ENCODE results near the gene ADGRD1.

ADGRD1 gene

DNA sequence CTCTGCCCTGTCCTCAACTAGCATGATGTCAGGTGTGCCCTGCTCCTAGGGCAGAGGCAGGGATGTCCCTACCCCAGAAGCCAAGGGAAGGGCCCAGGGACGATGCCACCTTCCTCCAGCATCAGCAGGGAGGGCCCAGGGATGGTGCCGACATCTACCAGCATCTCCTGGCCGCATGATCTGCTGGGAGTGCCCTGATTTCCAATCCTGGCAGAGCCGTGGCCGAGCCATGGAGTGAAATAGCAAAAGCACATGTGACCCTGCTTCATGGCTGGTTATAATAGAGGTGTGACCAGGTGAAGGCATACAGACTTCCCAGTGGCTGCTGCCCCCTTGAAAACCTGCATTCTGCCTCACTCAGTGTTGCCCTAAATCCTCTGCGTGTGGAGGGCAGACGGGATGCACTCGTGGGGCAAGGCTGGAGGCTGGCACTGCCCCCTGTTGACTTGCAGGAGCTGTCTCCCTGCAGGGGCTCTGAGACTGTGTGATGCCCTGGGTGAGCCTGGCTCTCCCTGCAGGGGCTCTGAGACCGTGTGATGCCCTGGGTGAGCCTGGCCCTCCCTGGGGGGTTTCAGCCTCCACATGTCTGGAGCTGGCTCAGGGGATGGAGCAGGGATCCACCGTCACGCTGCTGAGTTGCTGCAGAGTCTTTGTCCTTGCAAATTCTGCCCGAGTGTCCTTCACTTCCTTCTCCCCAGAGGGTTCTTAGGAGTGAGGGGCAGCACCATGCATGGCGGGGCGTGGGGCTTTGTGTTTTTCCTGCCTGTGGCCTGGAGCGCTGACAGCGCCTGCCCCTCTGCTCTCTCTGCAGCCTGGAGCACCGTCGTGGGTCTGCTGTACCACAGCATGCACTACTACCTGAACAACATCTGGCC, 51.7 kb downstream of the ADGRD1 start:
- no peak for DNase-seq
- Mint-ChIP-seq H3K27me3 (ENCODE audit: low read depth, poor library complexity) (peaks cover 5% of the 10 kb centered on the region), H3K4me3 (no peak overlapping the region), H3K9me3 (no peaks in the 10 kb centered on the region), H3K4me1 (peaks cover 67% of the 10 kb centered on the region), H3K36me3 (ENCODE audit: low read depth) (no peaks in the 10 kb centered on the region), H3K27ac (no peak overlapping the region)
- no peak for TF ChIP-seq CTCF (IDR thresholded peaks at IDR 0.05)

DNA sequence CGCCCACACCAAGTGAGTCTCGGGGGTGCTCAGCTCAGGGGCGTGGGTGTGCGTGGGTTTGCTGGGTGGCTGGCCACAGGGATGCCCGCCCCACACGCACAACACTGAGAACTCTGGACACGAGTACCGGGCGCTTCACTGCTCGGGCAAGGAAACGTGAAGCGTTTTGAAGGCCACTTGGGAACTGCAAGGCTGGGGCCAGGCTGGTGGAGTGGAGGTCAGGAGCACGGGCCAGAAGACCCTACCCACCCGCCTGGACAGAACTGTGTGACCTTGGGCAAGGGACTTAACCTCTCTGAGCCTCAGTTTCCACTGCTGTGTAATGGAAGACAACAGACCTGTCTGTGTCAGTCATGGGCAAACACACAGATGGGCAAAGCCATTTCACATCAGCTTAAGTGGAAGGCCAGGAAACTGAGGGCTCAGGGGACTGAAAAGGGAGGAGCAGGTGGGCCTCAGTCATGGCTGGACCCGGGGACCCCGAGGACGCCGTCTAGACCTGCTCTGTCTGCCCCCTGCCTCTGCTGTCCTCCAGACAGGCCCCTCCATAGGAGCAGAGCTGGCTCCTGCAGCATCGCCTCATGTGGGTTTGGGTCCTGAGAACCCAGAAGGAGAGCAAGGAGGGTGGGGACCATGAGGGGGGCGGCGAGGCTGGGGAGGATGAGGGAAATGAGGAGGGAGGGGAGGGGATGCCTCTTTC, 52.5 kb downstream of the ADGRD1 start:
- TF ChIP-seq CTCF (IDR thresholded peaks at IDR 0.05) = no peak
- Mint-ChIP-seq H3K27ac (no peak overlapping the region), H3K9me3 (no peaks in the 10 kb centered on the region), H3K36me3 (ENCODE audit: low read depth) (no peaks in the 10 kb centered on the region), H3K27me3 (ENCODE audit: low read depth, poor library complexity) (peaks cover 3% of the 10 kb centered on the region), H3K4me3 (no peak overlapping the region), H3K4me1 (peaks cover 72% of the 10 kb centered on the region)
- no peak for DNase-seq

DNA sequence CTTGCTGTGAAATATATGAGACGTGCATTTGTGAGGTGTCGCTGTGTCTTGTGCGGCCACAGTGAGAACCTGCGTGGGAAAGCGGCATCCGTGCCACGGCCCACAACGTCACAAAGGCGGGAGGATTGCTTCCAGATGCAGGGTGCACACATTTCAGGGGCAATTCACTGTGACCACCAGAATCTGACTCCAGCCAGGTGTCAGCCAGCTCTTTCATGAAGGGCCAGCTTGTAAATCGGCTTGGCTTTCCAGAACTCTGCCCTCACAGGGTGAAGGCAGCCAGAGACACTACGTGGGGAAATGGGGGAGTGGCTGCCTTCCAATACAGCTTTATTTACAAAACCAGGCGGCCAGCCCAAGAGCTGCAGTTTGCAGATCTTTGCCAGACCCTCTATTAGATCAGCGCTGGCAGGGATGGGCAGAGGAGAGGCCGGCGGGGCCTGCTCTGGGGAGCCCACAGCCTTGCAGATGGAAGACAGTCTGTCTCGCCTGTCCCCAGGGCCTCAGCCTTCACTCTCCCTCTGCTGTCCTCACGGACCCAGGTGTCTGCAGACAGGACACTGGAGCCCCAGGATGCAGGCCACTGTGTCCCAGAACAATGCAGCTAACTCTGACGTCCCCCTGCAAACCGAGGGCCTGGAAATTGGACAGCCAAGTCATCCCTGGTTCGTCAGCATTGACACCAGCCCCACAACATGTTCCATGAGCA, 53.5 kb downstream of the ADGRD1 start:
- TF ChIP-seq CTCF (IDR thresholded peaks at IDR 0.05) = no peak
- Mint-ChIP-seq H3K4me1 (peaks cover 80% of the 10 kb centered on the region), H3K4me3 (no peak overlapping the region), H3K36me3 (ENCODE audit: low read depth) (no peaks in the 10 kb centered on the region), H3K27me3 (ENCODE audit: low read depth, poor library complexity) (peaks cover 3% of the 10 kb centered on the region), H3K9me3 (no peaks in the 10 kb centered on the region), H3K27ac (peak overlapping the region; percentile 36)
- DNase-seq = no peak

DNA sequence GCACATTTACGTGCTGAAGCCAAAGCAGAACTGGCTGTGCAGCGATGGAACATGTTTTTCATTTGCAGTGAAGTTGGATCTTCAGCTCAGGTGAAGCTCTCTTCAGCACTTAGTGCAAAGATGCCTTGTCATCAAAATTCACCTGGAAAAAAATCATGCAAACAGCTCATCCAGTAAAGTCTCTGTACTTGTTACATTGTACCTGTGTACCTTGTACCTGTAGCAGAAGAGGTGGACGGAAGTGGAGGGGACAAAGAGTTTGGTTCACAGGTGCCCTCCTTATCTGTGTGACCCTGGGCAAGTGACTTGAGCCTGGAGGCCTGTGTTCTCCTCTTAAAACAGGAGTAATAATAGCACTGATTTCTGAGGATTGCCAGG, 54.0 kb downstream of the ADGRD1 start:
- no peak overlapping the region for H3K27ac Mint-ChIP-seq
- no peak overlapping the region for H3K4me3 Mint-ChIP-seq
- H3K9me3 Mint-ChIP-seq = no peaks in the 10 kb centered on the region
- no peaks in the 10 kb centered on the region for H3K36me3 Mint-ChIP-seq (ENCODE audit: low read depth)
- no peaks in the 10 kb centered on the region for H3K27me3 Mint-ChIP-seq (ENCODE audit: low read depth, poor library complexity)
- H3K4me1 Mint-ChIP-seq = peaks cover 78% of the 10 kb centered on the region
- DNase-seq = no peak
- TF ChIP-seq CTCF (IDR thresholded peaks at IDR 0.05) = no peak

DNA sequence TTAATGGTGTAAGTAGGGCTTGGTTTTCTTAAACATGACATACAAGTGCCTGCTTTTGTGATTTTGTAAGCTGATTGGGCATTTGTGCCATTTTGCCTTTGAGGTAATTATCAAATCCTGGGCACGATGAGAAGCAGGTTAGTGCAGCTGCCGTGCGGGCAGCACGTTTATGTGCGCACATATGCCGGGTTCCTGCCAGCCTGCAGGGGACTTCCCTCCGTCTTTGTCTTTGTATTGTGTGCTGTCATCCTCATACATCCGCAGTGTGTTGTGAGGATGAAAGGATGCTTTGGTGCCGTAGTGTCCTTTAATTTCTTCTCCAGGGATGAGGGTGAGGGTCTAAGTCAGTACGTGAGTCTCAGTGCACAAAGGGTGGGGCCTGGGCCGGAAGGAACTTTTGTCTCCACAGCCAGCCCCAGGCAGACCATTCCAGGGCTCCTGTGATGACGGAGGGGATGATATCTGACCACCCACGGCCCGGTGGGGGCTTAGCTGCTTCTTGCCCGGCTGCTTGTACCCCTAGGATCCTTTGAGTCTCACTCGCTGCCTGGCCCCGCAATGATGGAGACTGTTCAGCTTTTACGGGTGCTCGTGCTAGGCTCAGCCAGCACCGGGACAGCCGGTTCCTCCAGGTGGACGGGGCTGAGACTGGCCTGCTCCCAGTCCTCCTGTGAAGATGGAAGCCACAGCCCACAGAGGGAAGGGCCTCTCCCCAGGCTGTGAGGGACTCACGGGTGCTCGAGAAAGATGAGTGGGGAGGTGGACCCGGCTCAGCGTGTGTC, 54.6 kb downstream of the ADGRD1 start:
- peaks cover under 1% of the 10 kb centered on the region for H3K27me3 Mint-ChIP-seq (ENCODE audit: low read depth, poor library complexity)
- peaks cover 72% of the 10 kb centered on the region for H3K4me1 Mint-ChIP-seq
- no peaks in the 10 kb centered on the region for H3K36me3 Mint-ChIP-seq (ENCODE audit: low read depth)
- DNase-seq = no peak
- TF ChIP-seq CTCF (IDR thresholded peaks at IDR 0.05) = no peak
- no peak overlapping the region for H3K27ac Mint-ChIP-seq
- H3K9me3 Mint-ChIP-seq = no peaks in the 10 kb centered on the region
- no peak overlapping the region for H3K4me3 Mint-ChIP-seq

Data from nephron progenitor cell (in vitro differentiated cells).